DMS114 treated with DMSO at 0.1 percent for 48 hours (cell line): ENCODE measurements around the gene HCFC1.
A peak's percentile ranks its signal among the peaks of the same experiment; 100 is the strongest.

Experiments used
- DNase-seq: peaks from one replicate; lab custom pipeline; 2025; ENCODE audit not compliant: unreplicated experiment; lab: John Stamatoyannopoulos, UW

Gene HCFC1

DNA sequence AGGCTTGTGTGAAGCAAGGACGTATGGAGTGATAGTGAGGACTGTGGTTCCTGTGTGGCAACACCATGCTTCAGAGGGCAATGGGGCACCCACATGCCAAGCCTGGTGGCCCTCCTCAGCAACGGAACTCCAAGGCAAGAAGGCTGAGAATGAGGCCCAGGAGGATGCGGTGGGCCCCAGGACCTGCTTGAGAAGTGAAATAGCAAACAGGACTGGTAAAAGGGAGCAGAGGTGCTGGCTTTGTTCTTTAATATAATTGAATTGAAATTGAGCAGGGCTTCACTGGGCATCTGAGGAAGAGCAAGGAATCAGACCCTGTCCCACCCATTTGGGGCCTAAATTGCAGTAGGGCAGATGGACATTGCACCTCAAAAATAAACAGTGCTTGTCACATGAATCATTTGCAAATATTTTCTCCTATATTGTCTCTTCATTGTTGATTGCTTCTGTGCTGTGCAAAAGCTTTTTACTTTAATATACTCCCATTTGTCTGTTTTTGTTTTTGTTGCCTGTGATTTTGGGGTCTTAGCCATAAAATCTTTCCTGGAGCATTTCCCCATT lies 3.2 kb upstream of the HCFC1 start:
- no peak for DNase-seq

DNA sequence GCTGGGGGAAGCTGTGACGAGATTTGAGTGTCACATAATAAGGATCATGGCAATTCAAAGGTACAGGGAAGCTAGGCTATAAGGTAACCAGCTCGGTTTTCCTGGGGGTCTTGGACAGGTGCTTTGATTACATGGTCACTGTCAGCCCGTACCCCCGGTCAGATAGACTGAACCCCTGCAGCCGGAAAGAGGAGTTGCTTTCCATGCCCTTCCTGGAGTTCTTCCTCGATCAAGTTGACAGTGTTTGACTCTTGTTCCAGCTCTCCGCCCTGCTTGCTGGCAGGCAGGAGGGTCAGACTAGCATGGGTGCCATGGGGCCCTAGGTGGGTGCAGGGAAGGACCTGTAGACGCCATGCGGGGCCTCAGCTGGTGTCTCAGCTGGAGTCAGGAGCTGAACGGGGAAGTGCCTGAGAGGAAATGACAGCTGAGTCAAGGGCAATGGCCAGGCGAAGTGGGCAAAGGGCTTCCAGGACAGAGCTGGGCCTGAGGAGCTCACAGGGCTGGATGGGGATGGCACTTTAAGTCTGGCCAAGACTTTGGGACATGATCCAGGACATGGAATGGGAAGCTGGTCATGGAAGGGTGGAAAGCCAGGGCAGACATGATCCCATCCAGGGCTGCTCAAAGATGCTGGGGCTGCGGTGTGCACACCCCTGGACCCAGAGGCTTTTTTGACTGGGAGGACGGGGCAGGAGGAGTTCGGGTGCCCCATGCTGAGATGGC lies 2.5 kb upstream of the HCFC1 start:
- DNase-seq: no peak

DNA sequence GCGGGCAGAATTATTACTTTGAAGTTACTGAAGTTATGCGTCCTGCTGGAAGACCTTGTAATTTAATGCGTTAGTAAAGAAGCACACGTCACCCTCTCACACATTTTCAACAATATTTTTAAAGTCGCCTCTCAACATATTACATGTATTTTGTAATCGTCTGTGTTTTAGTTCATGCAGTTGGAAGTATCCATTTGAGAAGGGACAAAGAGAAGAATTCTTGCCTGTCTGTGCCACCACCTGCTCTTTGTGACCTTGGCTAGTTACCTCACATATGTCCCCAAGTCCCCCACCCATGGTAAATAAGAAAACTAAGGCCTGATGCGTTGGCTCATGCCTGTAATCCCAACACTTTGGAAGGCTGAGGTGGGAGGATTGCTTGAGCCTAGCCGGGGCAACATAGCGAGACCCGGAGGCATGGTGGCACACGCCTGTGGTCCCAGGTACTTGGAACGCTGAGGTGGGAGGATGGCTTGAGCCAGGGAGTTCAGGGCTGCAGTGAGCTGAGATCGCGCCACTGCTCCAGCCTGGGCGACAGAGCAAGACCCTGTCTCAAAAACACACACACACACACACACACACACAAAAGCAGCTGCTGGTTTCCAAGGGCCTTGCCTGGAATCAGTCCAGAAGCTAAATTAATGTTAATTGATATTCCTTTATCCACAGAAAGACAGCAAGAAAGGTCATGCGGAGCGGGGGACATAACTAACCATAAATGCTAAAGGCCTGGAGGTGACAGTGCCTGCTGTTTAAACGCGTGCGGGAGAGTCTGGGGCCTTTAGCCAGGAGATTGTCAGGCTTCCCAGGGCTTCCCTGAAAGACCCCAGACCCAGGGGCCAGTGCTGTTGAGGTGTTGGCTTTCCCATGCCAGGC lies 1.7 kb upstream of the HCFC1 start:
- no peak for DNase-seq

DNA sequence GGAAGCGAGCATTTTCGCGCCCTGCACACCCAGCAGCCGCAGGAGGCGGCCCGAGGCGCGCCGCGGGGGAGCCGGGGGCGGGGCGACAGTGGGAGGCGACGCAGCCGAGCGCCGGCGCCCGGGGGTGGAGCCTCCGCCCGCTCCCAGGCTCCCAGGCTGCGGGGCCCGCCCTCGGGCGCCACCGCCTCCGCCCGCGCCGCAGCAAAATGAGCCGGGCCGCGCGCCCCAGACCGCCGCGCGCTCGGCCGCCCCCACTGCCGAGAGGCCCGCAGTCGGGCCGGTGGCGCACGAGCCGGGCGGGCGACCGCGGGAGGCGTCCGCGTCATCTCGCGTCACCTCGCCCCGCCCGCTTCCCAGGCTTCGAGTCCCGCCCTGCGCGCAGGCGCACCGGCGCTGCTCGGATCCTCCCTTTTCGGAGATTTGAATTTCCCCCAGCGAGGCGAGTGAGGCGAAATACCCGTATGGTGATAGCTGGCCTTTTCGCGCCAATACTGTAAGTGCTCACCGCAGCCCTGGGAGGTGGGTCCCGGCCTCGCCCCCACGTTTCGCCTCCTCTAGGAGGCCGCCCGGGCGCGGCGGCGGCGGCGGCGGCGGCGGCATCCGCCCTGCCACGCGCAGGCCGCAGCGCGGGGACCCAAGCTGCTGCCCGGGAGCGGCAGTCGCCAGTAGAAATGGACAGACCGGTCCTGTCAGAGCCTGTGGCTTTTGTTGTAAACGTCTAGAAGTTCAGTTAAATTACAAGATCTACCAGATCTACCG lies 929 bp upstream of the HCFC1 start, which contains the start of gene TMEM187:
Gene TMEM187, plus strand, starts transcription at position 387 of the 759 bp plus-strand sequence. CDS start 9,309 bp downstream, outside the sequence.
- DNase-seq: peak; percentile 29

DNA sequence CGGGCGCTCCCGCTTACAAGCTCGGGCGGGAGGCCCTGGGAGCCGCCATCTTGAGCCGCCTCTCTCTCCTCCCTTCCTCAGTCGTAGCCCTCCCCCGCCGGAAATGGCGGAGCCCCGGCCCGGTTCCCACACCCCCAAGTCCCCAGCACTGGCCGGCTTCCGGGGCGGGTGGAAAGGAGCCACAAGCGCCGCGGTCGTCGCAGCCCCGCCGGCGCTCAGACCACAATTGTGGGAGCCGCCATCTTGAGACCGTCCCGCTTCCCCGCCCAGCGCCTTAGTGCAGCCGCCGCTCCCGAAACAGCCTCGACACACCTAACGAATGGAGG lies 531 bp downstream of the HCFC1 start:
- peak; percentile 13 for DNase-seq

DNA sequence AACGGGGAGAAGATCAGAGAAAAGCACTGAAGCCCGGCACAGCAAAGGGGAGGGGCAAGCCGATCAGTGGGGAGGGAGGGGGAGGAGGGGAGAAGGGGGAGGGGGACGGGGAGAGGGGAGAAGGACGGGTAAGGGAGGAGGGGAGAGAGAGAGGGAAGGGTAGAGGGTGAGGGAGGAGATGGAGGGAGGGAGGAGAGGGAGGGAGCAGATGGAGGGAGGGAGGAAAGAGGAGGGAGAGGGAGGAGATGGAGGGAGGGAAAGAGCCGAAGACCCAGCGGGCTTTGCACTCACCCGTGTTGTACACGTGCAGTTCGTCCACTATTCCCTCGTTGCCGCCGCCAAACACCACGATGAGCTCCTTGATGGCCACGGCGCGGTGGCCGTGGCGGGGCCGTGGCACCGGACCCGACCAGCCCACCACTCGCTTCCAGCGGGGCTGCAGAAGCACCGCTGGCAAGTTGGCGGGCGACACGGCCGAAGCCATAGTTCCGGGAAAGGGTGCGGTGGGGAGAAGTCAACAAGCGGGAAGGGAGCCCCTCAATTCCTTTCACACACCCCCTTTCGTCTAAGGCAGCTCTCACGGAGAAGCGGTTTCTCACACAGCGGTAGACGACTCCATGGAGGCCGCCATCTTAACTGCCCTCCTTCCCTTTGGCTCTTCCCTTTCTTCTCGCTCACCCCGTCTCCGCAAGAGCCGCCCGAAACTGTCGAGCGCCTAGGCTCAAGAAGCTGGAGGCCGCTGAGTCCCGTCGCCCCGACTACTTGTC lies 1.1 kb downstream of the HCFC1 start:
- DNase-seq: no peak

DNA sequence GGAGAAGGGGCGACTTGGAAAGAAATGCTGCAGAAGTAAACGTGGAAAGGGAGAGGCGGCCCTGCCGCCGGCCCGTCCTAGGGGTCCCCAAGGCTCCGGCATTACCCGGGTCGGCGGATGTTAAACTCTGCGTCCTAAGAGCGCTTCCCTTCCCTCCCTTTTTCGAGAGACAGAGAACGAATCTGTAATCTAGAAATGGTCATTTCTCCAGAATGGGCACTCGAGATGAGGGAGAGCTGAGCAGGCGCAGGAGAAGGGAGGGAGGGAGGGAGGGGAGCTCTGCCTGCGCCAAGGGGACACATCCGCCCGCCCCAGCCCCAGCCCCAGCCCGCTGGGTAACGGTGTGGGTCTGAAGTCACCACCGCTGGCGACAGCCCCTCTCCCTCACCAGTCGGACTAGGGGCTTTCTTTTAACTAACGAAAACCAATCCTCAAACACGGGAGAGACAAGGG lies 1.7 kb downstream of the HCFC1 start:
- DNase-seq: no peak

DNA sequence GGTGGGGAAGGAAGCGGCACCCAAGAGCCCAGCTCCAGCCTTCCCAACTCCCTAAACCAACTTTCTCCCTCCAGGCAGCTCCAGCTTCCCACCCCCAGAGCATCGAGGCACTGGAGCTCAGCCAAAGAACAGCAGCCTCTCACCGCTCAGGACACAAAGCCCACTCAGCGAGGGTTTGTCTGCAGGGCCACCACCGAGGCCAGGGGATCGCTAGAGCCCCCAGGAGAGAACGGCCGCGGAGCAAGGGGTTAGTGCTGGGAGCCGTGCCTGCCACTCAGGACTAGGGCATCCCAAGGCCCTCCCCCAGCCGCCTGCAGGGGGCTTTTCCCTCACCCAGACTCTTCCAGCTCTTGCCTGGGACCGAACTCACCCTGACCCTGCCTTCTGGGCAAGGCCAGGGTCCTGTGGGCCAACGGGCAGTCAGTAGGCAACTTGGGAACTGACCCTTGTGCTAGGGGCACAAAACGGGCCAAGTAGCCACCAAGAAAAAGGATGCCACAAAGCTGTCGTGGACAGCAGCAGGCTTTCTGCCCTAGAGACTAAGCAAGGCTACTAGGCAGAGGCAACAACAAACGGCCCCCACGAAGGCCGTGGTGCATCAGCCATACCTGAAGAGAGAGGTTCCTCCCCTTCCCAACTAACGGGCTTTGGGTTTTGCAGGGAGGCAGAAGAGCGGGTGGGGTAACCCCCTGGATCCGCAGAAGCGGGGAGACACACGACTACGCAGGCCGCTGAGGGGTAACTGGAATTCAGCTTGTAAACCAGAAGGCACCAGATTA lies 2.3 kb downstream of the HCFC1 start:
- no peak for DNase-seq

DNA sequence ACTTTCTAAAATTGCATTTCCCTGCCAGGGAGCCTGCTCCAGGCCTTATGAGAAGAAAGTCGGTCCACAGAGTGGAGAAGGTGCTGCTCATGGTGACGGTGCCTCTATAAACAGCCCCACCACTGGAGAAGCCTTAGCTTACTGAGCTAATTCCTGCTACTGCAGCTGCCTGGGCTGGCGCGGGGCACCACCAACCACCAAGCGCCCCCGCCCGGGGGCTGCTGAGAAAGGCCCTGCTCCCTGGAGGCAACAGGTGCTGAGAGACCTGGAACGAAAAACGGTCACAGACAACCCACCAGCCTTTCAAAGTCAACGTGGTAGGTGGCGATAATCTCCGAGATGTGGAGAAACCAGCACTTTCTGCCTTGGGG lies 2.9 kb downstream of the HCFC1 start:
- no peak for DNase-seq

DNA sequence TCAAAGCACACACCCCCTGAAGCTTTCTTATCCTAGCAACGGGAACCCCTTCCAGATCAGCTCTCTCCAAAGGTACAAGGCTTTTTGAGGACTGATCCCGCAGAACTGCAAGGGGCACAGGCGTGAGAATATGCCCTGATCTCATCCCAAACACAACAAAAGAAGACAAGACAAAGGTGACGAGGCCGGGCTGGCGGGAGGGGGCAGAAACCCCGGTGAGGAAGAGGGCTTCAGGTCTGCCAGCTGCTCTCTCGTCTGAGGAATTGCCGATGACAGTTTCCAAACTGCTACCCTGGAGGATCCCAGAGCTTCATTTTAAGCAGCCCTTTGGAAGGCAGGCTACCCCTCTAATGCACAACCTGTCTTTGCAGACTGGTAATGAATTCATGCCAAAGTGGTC lies 3.4 kb downstream of the HCFC1 start:
- no peak for DNase-seq

DNA sequence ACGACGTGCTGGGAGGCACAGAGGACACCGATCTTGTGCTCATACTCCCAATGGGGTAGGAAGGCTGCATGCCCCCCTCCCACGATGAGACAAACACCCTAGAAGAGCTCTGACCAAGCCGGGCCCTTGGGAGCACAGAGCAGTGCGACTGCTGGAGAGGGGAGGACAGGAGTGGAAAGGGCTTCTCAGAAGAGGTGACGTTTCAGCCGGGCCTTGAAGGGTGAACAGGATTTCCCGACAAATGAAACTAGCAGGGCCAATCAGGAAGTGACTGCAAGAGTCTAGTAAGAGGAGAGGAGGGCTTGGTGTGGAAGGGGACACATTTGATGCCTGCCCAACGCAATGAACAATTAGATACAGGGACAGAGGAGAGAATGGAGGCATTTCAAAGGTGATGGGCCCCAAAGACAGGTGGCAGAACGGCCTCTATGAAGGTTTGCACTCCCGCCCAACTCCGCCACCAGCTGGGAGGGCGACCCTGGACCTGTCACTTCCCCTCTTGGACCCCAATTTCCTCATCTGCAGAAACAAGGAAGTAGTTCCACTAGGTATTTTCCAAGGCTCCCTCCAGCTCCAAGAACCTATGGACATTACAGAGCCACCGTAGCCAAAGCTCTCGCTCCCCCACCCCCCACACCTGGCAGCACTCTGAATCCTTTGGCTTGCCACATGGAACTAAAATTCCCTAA lies 3.9 kb downstream of the HCFC1 start:
- no peak for DNase-seq

DNA sequence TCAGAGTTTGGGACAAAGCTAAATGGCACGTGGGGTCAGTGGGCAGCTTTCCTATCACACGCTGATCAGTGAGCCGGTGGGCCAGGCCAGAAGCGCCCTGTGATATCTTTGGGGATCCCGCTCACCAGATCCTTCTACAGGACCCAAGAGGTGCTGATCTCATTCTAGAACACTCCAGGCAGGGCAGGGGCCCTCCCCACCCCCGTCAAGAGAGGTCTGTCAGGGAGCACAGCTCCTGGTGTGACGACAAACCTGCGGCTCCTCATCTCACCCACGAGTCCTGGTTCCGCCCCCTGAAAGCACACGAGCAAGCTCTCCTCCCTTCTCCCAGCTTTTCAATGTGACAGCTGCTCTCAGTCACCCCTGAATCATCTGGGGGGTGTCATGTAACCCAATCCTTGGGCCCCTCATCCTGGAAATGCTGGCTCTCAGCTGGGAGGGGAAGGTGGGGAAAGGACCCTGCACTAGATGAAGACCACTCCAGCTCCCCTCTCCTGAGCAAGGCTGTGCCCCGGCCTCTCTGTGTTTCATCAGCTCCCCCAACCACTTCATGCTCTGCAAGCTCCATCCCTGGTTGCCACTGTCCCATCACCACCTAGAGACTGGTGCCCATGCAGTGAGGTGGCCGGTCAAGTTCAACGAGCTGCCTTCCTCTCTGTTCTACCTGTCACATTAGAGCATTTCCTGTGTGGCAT lies 4.6 kb downstream of the HCFC1 start:
- no peak for DNase-seq

DNA sequence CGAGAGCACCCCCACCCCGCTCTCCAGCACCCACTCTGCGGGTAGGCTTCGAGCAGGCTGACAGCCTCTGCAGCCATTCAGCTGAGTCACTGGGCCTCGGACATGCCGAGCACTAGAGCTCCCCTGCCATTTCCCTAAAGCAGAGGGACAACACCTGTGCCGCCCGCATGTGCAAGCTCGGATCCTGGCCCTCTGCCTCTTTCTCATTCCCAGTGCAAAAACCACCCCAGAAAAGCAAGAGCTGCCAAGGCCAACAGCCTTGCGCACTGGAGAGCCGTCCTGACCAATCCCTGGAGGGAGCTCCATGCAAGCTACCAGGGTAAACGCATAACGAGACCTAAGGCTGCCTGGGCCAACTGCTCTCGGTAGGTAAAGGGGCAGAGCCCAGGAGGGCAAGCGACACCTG lies 5.3 kb downstream of the HCFC1 start:
- no peak for DNase-seq

DNA sequence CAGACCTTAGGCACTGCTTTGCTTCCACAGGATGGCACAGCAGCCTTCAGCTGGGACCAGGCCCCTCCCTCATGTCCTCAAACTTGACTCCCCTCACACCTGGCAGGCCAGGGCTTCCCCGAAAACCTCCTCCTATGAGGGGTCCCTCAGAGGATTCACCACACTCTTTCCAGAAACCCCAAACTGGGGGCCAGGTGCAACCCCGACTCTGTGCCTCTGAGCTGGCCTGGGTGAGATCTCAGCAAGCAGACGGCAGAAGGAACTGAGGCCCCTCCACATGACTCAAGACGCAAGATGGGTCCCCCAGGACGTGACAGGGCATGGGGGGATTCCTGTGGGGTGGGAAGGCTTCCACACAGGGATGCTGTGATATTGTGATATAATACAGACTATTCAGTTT lies 6.2 kb downstream of the HCFC1 start:
- DNase-seq: no peak

DNA sequence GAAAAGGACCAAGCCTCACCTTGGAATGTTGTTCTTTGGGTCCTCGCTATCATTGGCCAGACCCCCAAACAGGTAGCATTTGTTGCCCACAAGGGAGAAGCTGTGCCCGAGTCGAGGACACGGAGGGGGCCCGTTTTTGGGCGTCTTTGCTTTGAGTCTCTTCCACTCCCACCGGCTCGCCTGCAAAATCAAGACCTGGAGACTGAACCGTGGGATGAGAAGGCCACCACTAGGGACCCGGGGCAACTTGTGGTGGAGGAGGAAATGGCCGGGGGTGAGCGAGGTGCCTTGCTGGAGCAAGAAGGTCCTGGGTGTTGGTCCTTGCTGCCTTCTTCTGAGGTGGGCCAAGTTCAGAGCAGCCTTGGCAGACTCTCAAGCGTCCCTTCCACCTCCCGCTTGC lies 7.5 kb downstream of the HCFC1 start:
- no peak for DNase-seq

DNA sequence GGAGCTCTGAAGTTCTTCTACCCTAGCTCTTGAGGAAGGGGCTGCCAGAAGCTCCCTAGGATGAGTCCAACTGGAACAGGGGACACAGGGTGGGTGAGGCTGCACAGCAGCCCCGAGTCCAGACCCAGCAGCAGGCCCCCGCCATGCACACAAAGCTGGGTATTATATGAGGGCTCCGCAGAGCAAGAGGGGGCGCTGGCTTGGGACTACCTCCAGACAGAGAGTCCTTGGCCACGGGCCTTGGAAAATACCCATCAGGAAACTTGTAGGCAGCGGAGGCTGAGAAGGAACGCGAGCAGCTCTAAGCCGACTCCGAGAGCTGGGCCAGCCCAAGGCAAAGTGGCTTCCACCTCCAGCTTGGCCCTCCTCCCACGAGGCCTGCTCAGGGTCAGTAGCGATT lies 8.1 kb downstream of the HCFC1 start:
- DNase-seq: no peak

DNA sequence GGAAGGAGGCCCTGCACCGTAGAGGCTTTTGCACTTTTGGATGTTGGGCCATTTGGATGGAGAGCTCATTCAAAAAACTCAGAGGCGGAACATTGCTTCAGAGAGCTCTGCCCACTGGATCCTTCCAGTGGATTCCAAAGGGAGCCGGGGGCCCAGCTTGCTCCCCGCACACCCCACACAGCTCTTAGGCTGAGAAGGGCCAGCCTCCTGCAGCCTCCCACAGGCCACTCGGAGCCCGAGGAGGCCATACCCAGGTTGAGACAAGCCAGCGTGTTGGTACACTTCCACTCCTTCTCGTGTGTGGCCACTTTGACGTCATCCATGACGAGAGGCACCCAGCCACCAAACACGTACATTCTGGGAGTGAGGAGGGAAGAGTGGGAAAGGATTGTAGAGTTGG lies 10.3 kb downstream of the HCFC1 start:
- no peak for DNase-seq

DNA sequence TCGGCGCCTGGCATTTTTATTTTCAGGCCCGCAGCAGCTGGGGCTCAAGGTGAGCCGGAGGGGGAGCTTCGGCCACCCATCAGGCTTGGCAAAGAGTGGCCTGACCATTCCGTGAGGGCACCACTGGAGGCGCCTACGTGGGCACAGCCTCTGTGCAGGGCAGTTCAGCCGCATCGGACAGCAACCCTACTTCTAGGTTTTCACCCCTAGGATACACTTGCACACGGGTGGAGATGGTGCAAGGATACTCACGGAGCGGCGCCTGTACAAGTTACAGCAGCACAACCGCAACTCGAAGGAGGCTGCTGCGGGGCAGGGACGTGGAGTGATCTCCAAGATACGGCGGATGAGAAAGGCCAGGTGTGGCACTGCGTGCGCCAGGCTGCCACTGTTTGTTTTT lies 10.8 kb downstream of the HCFC1 start:
- no peak for DNase-seq

DNA sequence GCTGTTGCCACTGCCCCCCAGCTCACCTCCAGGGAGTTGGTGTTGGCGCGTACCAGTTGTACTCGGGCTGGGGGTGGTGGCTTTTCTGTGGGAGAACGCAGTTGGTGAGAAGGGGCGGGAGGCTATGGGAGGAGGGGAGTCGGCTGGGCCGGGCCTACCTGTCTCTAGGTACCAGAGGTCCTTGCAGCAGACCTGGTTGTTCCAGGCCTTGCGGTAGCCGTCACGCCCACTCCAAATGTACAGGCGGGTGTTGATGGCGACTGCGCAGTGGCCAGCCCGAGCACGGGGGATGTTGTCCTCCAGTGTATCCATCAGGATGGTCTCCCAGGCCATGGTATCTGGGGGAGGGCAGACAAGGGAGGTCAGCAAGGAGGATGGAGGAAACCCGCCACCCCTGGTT lies 11.5 kb downstream of the HCFC1 start:
- DNase-seq: no peak
